PC-9 (cell line): Measurements from ENCODE around the gene STXBP2. TPM values are rescaled to one million over a fixed set of nuclear protein-coding genes. Genes with fewer than 3 reads are reported as not detected.

ENCODE experiments used
- BruUV-seq: library from RNA; stranded (reverse); fragments of 400-500 nt; replicated peaks from 2 replicates; lab custom pipeline; 2021; lab: Mats Ljungman, UMichigan
- CTCF ChIA-PET: fragments of 300-600 bp; sonication (Branson Sonifier 250); formaldehyde crosslinking; loops from one replicate; lab custom pipeline; 2022; ENCODE audit warnings: antibody characterized with exemption; lab: Charles Lee
- POLR2A ChIA-PET: fragments of 300-600 bp; sonication (Branson Sonifier 250); formaldehyde crosslinking; loops from one replicate; lab custom pipeline; 2022; ENCODE audit warnings: antibody characterized with exemption; ENCODE audit not compliant: unreplicated experiment; lab: Charles Lee
- DNase-seq, 2 experiments: peaks; one replicate each; pipeline versions ENCODE4 v3.0.0 to v3.0.0-alpha.2; 2015 to 2022; ENCODE audit warnings: mixed read lengths in 1 of 2
- H2AFZ ChIP-seq: fragments of 200-600 bp; sonication (generic); 2 replicates; pipeline ENCODE4 v1.8.1; 2017; ENCODE audit warnings: antibody characterized with exemption
- H3F3A ChIP-seq: fragments of 200-600 bp; sonication (generic); 2 replicates; pipeline ENCODE4 v1.8.1; 2017; ENCODE audit warnings: antibody characterized with exemption, mild to moderate bottlenecking, low read depth; ENCODE audit not compliant: insufficient read depth
- H3K27ac ChIP-seq: fragments of 200-600 bp; sonication (generic); 2 replicates; pipeline ENCODE4 v1.6.1; 2016; ENCODE audit warnings: mixed run types
- H3K27me3 ChIP-seq: fragments of 200-600 bp; sonication (generic); 2 replicates; pipeline ENCODE4 v1.6.1; 2016; ENCODE audit warnings: low read depth, mixed run types; ENCODE audit not compliant: insufficient read depth
- H3K36me3 ChIP-seq: fragments of 200-600 bp; sonication (generic); 2 replicates; pipeline ENCODE4 v1.6.1; 2016; ENCODE audit warnings: low read depth, mixed run types
- H3K4me1 ChIP-seq: fragments of 200-600 bp; sonication (generic); replicated peaks from 2 replicates; pipeline ENCODE4 v1.6.1; 2016; ENCODE audit warnings: mixed run types; ENCODE audit not compliant: insufficient read depth
- H3K4me2 ChIP-seq: fragments of 200-600 bp; sonication (generic); 2 replicates; pipeline ENCODE4 v1.6.1; 2017; ENCODE audit warnings: mixed run types
- H3K4me3 ChIP-seq: fragments of 200-600 bp; sonication (generic); 2 replicates; pipeline ENCODE4 v1.6.1; 2016; ENCODE audit warnings: mixed run types
- H3K79me2 ChIP-seq: fragments of 200-600 bp; sonication (generic); 2 replicates; pipeline ENCODE4 v1.6.1; 2017; ENCODE audit warnings: low read depth, mixed run types
- H3K9me2 ChIP-seq: fragments of 200-600 bp; sonication (generic); 2 replicates; pipeline ENCODE4 v1.8.1; 2017; ENCODE audit warnings: mild to moderate bottlenecking; ENCODE audit not compliant: insufficient read depth
- H3K9me3 ChIP-seq: fragments of 200-600 bp; sonication (generic); 2 replicates; pipeline ENCODE4 v1.8.1; 2016; ENCODE audit warnings: low read depth; ENCODE audit not compliant: insufficient read depth
- H4K20me1 ChIP-seq: fragments of 200-600 bp; sonication (generic); 2 replicates; pipeline ENCODE4 v1.8.1; 2017; ENCODE audit not compliant: insufficient read depth
- CTCF ChIP-seq: fragments of 200-600 bp; sonication (generic); conservative IDR thresholded peaks from 2 replicates; pipeline ENCODE4 v1.6.1; 2017; ENCODE audit warnings: mixed run types, antibody characterized with exemption, mild to moderate bottlenecking, moderate library complexity
- EZH2 ChIP-seq: fragments of 200-600 bp; sonication (generic); IDR thresholded peaks from 2 replicates; pipeline ENCODE4 v1.8.0; 2017; ENCODE audit warnings: antibody characterized with exemption, low read depth
- intact Hi-C: fragments of 100-400 bp; cut with micrococcal nuclease; formaldehyde crosslinking; loops from one replicate; pipeline ENCODE4 v1.10.0; 2022; ENCODE audit not compliant: unreplicated experiment
- microRNA-seq: library from miRNA; unstranded; fragments of <30 nt; microRNA quantifications from one replicate; pipeline ENCODE4 v1.2.0, GENCODE V29; 2021; ENCODE audit warnings: borderline number of aligned reads, borderline replicate concordance
- total RNA-seq: library from RNA; stranded (reverse); gene quantifications from 2 replicates; pipeline ENCODE4 v1.2.3, GENCODE V29; 2021

STXBP2 gene
- total RNA-seq, 1 experiment from 2014 or later: 148 TPM

GRCh38 chr19:7692417-7693088 lies 55.6 kb downstream of the STXBP2 start:
- H3K4me1 ChIP-seq: no peaks in the 10 kb centered on the region
- intact Hi-C loops: no loop called here
- TF ChIP-seq EZH2: no peak
- TF ChIP-seq CTCF: no peak

GRCh38 chr19:7694499-7694898 lies 57.6 kb downstream of the STXBP2 start:
- H3K79me2 ChIP-seq: no peaks in the 10 kb centered on the region
- H4K20me1 ChIP-seq: no peaks in the 10 kb centered on the region
- BruUV-seq: no TSS peak
- no peak overlapping the region for H2AFZ ChIP-seq
- ChIA-PET CTCF (no interaction called here), POLR2A (no interaction called here)
- no peaks in the 10 kb centered on the region for H3K36me3 ChIP-seq
- no peaks in the 10 kb centered on the region for H3K9me2 ChIP-seq
- no peak for DNase-seq
- H3K4me3 ChIP-seq: no peak overlapping the region
- H3K9me3 ChIP-seq: no peaks in the 10 kb centered on the region
- no peak overlapping the region for H3K4me2 ChIP-seq
- no peak overlapping the region for H3K27ac ChIP-seq
- H3K4me1 ChIP-seq: no peaks in the 10 kb centered on the region
- no peaks in the 10 kb centered on the region for H3F3A ChIP-seq
- intact Hi-C loops: no loop called here
- peaks cover 86% of the 10 kb centered on the region for H3K27me3 ChIP-seq
- no peak for TF ChIP-seq CTCF
- no peak for TF ChIP-seq EZH2

More at GRCh38 chr19:7692417-7693088, 55.6 kb downstream of the STXBP2 start:
- DNase-seq: no peak
- Histone ChIP-seq H3K27ac (no peak overlapping the region), H3K9me3 (no peaks in the 10 kb centered on the region), H3K4me3 (no peak overlapping the region), H3K36me3 (no peaks in the 10 kb centered on the region), H3K27me3 (peaks cover 66% of the 10 kb centered on the region), H3K9me2 (no peaks in the 10 kb centered on the region), H4K20me1 (no peaks in the 10 kb centered on the region), H3K79me2 (no peaks in the 10 kb centered on the region), H2AFZ (no peak overlapping the region), H3K4me2 (no peak overlapping the region), H3F3A (no peaks in the 10 kb centered on the region)
- ChIA-PET POLR2A (no interaction called here), CTCF (no interaction called here)
- BruUV-seq: no TSS peak

Small RNA genes within 50 kb of the gene (microRNA-seq; reads per million reads assigned to microRNA genes)
- gene MIR6792: not detected

Other genes with a start within 250 kb of the STXBP2 start
- gene PEX11G, start 148.1 kb upstream of the STXBP2 start, total RNA-seq: 10.5 and 16.0 TPM in 2 replicates
- 60.7 and 85.3 TPM in 2 replicates for gene ZNF358, start 121.0 kb upstream of the STXBP2 start, total RNA-seq
- gene MCOLN1, start 114.5 kb upstream of the STXBP2 start, total RNA-seq: 10.4 and 16.0 TPM in 2 replicates
- 121 and 139 TPM in 2 replicates for gene PNPLA6, start 101.4 kb upstream of the STXBP2 start, total RNA-seq
- gene CAMSAP3, start 41.2 kb upstream of the STXBP2 start, total RNA-seq: 25.9 and 27.8 TPM in 2 replicates
- gene XAB2, start 7.6 kb upstream of the STXBP2 start, total RNA-seq: 44.9 and 51.3 TPM in 2 replicates
- 149 and 222 TPM in 2 replicates for gene PET100, start 7.3 kb upstream of the STXBP2 start, total RNA-seq
- gene PCP2, start 3.4 kb upstream of the STXBP2 start, total RNA-seq: 0.92 and 1.0 TPM in 2 replicates
- gene RETN, start 31.9 kb downstream of the STXBP2 start, total RNA-seq: not detected in 2 replicates
- not detected in 2 replicates for gene MCEMP1, start 40.0 kb downstream of the STXBP2 start, total RNA-seq
- 81.2 and 103 TPM in 2 replicates for gene TRAPPC5, start 43.7 kb downstream of the STXBP2 start, total RNA-seq
- not detected in 2 replicates for gene FCER2, start 65.0 kb downstream of the STXBP2 start, total RNA-seq
- gene CLEC4G, start 95.0 kb downstream of the STXBP2 start, total RNA-seq: not detected in 2 replicates
- not detected in 2 replicates for gene CD209, start 110.4 kb downstream of the STXBP2 start, total RNA-seq
- gene CLEC4M, start 126.1 kb downstream of the STXBP2 start, total RNA-seq: not detected in 2 replicates
- 13.1 and 19.2 TPM in 2 replicates for gene EVI5L, start 193.1 kb downstream of the STXBP2 start, total RNA-seq
- gene PRR36, start 237.3 kb downstream of the STXBP2 start, total RNA-seq: 12.9 and 20.3 TPM in 2 replicates